HG03103 (cell line): ENCODE results near the gene DOCK4.

Source experiments
- ATAC-seq: cut with Tn5 transposase; IDR thresholded peaks from one replicate; pipeline ENCODE4 v1.9.1; 2021; ENCODE audit warnings: low read depth; ENCODE audit not compliant: unreplicated experiment

Gene DOCK4

DNA sequence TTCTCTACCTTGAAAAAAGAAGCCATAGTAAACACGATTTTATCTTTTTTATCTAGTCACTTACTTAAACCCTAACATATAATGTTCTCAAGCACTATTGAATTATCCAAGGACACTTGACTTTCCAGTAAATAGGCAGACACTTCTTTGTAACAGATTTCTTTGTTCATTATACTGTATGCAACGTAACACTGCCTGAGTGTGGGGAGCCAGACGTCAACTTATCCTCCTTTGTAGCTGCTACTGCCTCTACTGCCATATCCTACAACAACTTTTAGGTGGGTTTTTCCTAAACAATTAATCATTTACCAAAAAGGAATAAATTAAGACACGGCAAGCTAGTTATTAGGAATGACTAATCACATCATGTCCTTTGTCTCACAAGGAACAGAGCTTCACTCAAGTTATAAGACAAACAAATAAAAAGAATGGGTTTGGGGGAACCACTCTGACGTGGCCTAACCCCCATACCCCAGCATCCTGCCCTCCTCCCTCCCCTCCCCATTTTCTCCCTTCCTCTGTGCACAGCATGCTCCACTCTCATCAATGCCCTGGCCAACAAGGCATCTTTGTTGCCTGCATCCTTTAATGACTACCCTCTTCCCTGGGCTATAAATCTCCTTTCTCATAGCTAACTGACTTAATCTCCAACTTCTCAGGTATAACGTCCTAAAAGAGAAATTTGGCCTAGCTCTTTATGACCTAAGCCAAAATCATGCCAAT lies 43.3 kb downstream of the DOCK4 start:
- no peak for ATAC-seq

DNA sequence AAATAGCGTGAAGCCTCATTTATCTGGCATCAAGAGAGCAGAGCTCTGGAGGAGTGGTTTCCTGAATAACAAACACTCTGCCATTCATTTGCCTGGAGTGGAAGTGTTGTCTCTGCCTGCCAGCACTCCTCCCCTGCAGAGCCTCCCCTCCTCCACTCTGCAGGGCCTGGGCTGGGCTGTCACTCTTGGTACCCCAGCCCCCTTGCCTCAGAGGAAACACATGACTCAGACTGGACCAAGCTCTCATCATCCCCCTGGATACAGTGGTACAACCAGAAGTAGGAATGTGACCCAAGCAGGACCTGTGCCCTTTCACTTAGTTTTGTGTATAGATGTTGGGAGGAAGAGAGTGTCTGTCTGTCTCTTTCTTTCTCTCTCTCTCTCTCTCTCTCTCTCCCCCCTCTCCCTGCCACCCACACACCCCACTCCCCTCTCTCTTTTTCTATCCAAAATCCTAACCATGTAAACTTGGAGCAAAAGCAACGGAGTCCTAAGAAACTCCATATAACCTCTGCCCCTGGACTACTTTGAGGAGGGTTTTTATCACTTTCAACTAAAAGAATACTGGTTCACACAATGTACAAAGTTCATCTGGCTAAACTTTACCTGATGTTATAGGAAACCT lies 43.9 kb downstream of the DOCK4 start:
- ATAC-seq = no peak

DNA sequence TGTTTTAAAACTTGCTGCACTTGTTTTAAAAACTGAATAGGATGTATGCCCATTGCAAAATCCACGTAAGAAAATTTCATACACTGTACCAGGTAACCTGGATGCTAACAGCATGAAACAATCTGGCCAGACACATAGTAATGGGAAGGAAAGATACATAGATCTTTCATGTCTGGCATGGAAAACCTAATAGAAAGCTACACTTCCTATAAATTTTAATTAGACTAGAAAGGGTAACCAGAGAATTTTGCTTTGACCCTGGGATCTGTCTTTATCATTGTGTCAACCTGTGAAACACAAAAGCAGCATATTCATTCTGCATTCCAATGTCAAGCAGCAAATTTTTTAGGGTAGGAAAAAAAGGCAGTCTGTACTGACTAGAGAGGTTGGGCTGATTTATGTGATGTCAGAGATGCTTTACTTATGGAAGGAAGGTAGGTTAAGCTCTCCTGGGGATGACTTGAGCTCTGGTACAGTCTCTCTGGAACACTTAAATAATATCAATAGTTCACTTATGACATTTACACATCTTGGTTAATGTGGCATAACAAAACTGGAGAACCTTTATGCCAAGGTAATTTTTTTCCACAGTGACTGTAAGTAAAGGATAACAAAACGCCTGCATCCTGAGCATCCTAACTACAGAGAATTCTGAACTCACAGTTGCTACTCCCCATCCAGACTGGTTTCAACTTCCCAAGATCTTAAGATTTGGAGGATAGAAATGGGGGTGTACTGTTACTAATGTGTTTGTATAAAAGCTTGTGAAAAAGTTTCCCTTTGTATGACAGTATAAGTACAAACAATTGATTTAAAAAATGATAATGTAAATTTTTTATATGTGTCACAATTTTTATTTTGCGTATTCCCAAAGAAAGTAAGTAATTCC lies 44.7 kb downstream of the DOCK4 start:
- no peak for ATAC-seq

DNA sequence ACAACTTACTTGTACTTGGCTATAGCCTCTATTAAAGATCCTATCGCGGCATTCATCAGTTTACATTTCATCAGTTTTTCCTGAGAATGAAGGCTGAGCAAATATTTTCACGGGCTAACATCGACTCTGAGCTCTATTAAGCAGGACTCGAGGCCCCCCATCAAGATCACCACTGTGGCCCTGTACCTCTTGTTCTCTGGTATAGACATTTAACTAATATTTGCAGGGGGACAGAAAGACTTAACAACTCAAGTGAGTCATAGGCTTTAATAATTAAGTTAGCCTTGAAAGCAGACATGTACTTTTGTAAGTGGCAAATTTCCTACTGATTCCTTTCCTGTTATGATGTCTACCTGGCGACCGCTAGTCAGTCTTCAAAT lies 45.4 kb downstream of the DOCK4 start:
- no peak for ATAC-seq

DNA sequence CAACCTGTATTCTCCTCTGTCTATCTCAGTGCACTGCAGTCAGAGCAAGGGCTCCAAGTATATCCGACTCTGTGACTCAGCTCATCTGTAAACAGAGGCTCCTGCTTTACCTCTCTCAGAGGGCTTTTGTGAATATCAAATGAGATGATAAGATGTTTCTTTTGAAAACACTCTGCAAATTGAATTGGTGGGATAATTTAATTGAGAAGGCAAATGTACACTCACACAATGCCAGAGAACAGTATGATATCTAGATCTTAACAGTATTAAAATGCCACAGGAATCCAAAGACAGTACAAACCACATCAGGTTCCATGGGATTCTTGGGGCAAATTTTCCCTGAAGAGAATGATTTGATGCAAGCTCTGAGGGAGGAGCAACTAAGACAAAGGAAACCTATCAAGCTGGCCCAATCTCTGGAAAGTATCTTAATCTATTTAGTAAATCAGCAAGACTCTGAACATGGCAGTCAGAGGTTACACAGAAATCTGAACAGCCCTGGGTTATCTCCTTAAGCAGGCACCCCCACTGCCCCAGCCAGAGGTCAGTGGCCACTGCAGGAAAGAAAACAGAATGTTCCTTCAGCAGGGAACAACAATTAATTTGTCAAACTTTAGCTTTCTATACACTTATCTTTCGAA lies 45.9 kb downstream of the DOCK4 start:
- no peak for ATAC-seq

DNA sequence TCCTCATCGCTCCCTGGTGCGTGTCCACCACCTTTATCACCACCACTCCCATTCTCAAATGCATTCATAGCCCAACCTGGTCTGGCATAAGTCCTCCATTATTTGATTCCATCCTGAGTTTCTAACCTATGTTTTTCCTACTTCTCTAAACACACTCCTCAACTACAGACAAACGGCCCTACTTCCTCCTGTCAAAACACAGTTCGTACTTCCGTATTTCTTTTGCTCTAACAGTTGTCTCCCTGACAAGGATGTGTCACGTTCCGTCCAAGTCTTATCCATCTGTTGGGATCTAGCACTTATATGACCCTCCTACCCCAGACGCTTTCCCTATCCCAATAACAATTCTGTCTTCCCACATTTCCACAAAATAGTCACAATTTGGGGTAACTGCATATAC lies 46.8 kb downstream of the DOCK4 start:
- no peak for ATAC-seq

DNA sequence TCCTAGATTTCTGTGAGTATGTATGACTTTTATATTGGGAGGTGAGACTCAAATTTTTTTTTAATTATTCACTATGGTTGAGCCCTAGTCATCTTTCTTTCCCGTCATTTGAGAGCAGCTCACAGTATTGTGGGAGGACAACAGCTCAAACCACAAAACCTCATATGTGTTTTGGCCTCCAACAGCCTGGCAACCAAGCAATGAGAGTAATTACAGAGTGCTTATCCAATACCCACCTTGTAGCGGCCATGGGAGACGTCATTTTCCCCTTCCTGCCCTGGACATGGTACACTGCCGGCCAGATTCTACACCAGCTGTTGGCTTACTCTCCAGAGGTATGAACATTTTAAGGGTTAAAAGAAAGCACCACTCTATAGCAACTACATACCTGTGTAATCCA lies 49.1 kb downstream of the DOCK4 start:
- no peak for ATAC-seq

DNA sequence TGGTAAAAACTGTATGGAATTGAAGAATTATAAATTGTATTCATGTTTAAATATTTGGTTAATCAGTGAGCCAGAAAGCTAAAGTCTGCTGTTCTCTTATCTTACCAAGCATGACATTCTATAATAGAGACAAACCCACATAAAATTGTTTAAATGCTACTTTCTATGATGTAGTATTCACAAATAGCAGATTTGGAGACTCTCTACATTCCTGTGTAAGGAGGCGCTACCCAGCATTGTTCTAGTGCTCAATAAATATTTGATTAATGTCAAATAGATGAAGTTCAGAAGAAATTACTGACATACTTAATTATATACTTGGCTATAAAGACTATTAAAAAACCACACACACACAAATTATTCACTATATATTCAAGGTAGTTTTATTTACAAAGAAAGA lies 49.8 kb downstream of the DOCK4 start:
- ATAC-seq = no peak

DNA sequence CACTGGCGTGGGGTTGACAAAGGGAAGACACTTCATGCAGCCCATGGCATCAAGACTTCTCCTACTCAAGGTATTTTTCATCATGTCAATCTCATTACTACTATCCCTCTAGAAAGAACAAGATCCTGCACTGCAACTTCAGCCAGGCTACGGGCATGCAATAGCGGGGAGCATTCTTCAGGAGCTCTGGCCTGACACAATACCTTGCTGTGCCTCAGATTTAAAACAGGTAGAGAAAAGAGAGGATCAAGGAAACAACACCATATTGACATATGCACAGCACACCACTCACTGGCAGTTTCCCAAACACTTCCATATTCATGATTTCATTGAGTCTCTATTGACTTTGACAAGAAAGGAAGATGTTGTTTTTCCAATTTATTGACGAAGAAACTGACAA lies 51.5 kb downstream of the DOCK4 start:
- ATAC-seq = no peak

DNA sequence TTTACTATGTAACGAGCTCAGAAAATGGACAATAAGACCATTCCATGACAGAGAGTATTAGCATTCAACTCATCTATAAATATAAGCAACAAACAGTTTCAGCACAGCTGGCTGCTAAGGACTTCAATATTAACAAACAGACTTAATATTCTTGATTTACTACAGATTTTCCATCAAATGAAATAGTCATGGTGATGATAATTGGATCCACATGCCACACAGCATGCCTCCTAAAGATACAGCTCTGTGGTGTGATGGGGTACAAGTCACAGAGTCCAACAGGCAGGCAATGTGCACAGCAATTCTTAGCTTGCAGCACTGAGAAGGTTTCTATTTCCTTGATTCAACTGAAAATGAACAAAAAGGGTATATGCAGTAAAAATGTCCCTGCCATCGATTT lies 54.0 kb downstream of the DOCK4 start:
- ATAC-seq = no peak

DNA sequence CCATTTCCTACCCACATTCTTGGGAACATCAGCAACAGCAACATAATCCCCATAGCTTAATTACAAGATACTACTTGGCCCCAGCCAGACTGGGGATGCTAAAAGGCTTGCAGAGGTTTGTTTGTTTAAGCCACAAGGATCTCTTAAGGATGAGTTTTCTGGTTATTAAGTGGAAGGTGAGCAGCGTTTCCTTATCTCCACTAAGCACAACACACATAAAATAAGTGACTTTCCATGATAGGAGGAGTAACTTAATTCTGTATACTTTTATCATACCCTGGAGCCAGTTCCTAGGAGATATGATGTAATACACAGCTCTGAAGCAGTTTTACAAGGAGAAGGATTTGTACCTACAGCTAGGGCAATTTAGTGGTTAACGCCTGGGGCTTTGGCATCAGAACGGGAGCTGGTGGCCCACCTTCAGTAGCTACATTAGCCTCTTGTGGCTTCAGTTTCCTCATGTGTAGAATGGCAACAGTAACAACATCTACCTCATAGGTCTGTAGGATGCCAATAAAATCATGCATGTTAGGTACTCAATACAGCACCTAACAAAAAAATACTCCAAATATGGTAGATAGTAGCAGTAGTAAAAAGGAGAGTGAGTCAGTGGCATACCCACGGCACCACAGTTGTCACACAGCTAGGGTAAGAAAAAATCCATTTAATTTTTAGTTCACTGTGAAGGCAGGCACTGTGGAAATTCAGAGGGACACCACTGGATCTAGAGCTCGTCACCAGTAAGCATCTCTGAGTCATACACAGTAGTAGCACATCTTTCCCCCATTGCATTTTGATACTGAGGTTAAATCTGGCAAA lies 55.2 kb downstream of the DOCK4 start:
- ATAC-seq = no peak

DNA sequence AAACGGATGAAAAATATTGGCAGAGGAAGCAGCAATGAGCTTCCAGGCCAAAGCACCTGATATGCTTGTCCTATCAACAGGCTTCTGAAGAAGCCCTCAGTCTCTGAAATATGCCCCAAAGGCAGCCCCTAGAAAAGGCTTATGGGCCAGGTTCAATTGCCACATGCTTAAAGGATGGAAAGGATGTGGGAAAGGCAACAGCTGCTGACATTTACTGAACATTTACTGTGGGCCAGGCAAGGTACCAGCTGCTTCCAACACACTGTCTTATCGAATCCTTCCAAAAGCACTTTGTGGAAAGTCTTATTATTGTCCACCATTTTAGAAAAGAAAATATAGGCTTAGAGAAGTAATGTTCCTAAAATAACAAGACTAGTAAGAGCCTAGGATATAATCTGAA lies 56.5 kb downstream of the DOCK4 start:
- no peak for ATAC-seq

DNA sequence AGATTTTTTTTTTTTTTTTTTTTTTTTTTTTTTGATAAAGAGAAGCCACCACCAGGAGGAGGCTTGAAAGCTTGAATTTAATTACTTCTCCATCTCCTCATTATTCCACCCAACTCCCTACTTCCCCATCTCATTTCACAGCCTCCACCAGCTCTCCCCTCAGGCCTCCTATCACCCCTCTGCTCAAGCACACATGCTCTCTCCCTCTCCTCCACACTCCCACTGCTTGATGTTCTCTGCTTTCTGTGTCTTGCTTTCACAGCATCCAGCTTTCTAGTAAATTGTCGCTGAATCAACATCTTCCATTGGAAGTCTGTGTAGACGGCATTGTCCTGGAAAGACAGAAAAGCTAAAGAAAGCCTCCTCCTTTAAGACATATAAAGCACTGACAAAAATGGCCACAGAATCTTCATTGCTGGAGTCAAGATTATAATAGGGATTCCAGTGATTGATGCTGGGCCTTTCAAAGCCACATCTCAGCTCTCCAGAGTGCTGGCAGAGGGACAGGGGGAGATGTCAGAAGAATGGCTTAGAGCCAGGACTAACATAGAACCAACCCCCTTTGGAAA lies 58.3 kb downstream of the DOCK4 start:
- no peak for ATAC-seq

DNA sequence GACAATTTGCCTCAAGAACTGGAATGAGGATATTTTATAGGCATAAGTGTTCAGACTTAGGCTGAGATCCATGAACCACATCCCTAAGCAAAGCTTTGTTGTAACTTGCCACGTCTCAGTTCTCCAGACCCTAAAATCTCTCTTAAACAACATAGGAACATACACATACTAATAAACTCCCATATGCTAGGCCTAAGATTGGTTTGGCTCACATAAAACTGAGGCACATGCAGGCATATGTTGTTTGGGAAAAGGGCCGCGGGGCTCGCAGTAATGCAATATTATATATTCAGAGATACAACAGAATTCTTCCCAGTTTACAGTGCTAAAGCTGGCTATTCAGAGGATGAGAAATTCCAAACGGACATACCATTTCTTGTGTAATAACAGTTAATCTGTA lies 61.0 kb downstream of the DOCK4 start:
- ATAC-seq = no peak

DNA sequence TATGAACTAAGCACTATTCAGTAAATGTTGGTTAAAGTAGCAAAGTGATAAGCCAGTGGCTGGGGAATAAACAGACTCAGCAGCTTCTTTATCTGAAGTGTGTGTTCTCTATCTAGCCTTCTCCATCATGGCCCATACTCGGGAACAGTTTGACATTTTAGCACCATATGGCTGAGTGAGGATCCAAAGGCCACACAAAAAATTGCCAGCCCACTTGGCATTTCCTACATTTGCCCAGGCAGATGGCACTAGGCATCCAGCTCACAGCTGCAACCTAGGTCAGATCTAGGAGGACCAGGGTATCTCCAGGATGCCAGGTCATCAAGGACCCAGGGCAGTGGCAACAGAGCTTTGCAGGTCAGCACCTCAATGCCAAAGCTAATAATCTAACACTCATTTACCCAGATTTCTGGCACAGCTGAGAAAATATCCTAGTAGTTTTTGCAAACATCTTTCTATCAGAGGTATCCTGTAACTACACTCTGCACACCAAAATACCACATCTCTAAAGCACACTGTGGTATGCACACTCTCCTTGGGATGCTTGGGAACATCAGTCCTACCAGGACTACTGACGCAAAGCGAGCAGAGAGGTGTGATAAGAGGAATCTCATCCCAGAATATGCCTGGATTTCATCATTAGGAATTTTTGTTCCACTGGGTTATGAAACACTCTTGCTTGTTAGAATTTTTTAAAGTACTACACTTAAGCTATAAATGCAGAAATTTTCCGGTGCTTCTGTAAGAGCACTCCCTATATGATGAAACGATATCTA lies 61.7 kb downstream of the DOCK4 start:
- no peak for ATAC-seq

DNA sequence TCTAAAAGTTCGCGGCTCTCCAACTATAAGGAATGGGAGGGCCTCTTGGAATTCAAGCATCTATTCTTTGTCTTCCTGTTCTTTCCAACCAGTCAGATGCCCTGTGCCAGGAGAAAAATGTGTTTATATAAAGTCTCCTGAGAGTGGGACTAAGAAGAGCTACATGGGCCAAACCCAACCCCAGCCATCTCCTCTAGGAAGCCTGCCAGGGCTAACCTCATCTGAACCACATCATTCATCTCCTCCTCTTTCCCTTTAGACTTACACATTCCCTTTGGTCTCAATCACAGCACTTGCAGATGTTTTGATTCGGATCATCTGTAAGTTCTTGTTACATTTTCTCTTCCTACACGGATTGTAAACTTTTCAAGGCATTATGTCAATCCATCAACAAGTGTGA lies 62.6 kb downstream of the DOCK4 start:
- no peak for ATAC-seq

DNA sequence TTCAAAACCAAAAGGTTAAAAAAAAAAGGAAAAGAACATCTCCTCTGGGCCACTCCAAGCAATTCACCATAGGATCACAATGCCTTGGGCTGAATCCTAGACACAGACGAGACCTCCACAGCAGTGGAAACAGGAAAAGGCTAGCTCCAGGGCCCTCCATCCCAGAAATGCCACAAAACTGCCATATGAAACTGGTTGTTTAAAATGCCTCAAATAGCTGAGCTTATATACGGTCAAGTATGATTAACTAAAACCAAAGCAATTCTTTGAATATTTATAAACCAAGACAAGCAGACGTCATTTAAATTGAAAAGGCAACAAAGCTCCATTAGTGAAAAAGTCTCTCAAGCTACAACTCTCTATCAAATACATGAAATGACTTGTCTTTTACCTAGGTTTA lies 63.1 kb downstream of the DOCK4 start:
- ATAC-seq = no peak

DNA sequence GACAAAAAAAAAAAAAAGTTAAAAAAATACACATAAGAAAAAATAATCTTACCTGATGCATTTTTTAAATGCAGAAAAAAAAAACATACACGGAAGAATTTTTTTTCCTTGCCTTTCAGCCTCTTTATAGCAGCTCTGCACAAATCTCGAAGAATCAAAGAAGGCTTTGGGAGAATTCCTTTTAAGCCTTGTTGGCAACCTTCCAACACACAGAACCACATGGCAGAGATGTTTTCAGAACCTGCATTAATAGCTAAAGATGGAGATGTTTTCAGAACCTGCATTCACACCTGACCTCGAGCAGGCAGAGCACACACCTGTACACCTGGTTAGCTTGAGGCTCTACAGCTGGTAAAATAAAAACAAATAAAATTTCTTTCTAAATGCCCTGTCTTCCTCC lies 65.6 kb downstream of the DOCK4 start:
- no peak for ATAC-seq

DNA sequence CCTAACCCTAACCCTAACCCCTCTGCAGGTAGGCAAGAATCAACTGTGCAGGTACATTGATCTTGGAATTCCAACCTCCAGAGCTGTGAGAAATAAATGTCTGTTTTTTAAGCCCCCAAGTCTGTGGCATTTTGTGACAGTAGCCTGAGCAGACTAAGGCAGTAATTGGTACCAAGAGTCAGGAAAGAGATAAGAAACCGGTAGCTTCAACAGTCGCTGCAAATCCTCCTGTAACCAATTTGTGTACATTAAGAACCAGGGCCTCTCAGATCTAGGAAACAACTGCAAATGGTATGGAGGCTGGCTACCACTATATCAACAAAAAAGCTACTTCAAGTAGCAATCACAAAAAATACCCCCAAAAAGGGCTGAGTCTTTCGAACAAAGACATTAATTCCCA lies 67.3 kb downstream of the DOCK4 start:
- no peak for ATAC-seq
